ENCODE measurements around the gene OR52J3. TPM values are rescaled to one million over a fixed set of nuclear protein-coding genes. Genes with fewer than 3 reads are reported as not detected.

The OR52J3 gene
- total and polyA plus RNA-seq, 8 donors, result not detected

- Histone ChIP-seq H3K4me1 (no peaks in the 10 kb centered on the region), H3K9me3 (no peaks in the 10 kb centered on the region), H3K27ac (no peak overlapping the region), H3K4me3 (no peak overlapping the region), H3K36me3 (no peaks in the 10 kb centered on the region), H3K27me3 (no peaks in the 10 kb centered on the region)
- no peak for DNase-seq
- 81 to 94% (median 87%) methylated on average over 1 of the region's 1 CpG for whole genome bisulfite sequencing, 5 donors
- TF ChIP-seq POLR2AphosphoS5 (IDR thresholded peaks at IDR 0.05) (no peak), EP300 (IDR thresholded peaks at IDR 0.05) (no peak)
- intact Hi-C loops (cut with DNase I; ENCODE audit: low total_unique reads), result no loop called here
Observed at GRCh38 chr11:5013012-5013411, 33.3 kb upstream of the OR52J3 start.

GRCh38 chr11:5021996-5022395 lies 24.3 kb upstream of the OR52J3 start:
- intact Hi-C loops (cut with DNase I; ENCODE audit: low total_unique reads), result no loop called here
- no peaks in the 10 kb centered on the region for H3K27me3 ChIP-seq
- no peak overlapping the region for H3K4me3 ChIP-seq
- WGBS, 5 donors, result 89 to 96% (median 93%) methylated on average over 2 of the region's 2 CpGs
- H3K9me3 ChIP-seq, result peaks cover 5 to 22% (median 17%) of the 10 kb centered on the region in 4 donors
- no peaks in the 10 kb centered on the region for H3K4me1 ChIP-seq
- DNase-seq, result no peak
- no peak overlapping the region for H3K27ac ChIP-seq
- H3K36me3 ChIP-seq, result no peaks in the 10 kb centered on the region
- TF ChIP-seq EP300 (IDR thresholded peaks at IDR 0.05) (no peak), POLR2AphosphoS5 (IDR thresholded peaks at IDR 0.05) (no peak), POLR2A (IDR thresholded peaks at IDR 0.05) (no peak)
- TF ChIP-seq, protein P1, sequence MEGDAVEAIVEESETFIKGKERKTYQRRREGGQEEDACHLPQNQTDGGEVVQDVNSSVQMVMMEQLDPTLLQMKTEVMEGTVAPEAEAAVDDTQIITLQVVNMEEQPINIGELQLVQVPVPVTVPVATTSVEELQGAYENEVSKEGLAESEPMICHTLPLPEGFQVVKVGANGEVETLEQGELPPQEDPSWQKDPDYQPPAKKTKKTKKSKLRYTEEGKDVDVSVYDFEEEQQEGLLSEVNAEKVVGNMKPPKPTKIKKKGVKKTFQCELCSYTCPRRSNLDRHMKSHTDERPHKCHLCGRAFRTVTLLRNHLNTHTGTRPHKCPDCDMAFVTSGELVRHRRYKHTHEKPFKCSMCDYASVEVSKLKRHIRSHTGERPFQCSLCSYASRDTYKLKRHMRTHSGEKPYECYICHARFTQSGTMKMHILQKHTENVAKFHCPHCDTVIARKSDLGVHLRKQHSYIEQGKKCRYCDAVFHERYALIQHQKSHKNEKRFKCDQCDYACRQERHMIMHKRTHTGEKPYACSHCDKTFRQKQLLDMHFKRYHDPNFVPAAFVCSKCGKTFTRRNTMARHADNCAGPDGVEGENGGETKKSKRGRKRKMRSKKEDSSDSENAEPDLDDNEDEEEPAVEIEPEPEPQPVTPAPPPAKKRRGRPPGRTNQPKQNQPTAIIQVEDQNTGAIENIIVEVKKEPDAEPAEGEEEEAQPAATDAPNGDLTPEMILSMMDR (IDR thresholded peaks at IDR 0.05), result no peak

DNA sequence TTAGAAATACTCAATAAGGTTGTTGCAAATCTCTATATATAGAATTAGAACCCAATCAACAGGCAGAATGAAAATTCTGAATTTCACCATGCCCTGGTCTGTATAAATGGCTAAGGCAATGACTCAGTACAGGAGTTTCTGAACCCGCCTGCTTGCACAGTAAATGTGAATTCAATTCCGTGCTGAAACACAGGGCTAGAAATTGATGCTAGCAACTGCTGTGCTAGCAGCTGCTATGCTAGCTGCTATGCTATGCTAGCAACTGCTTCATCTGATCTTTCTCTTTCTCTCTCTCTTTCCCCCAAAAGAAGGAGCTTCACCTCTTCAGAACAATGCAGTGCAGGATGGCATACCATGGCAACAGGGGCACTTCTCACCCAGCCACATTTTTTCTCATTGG lies 9.7 kb upstream of the OR52J3 start:
- no peak overlapping the region for H3K27ac ChIP-seq
- intact Hi-C loops (cut with DNase I; ENCODE audit: low total_unique reads), result no loop called here
- TF ChIP-seq EP300 (IDR thresholded peaks at IDR 0.05) (no peak), POLR2AphosphoS5 (IDR thresholded peaks at IDR 0.05) (no peak), POLR2A (IDR thresholded peaks at IDR 0.05) (no peak)
- TF ChIP-seq, protein P1 (IDR thresholded peaks at IDR 0.05), result no peak
- H3K27me3 ChIP-seq, result no peaks in the 10 kb centered on the region
- H3K36me3 ChIP-seq, result no peaks in the 10 kb centered on the region
- H3K4me3 ChIP-seq, result no peak overlapping the region
- no peaks in the 10 kb centered on the region for H3K4me1 ChIP-seq
- DNase-seq, result no peak
- 71 to 89% (median 84%) methylated on average over 2 of the region's 2 CpGs for WGBS, 5 donors
- no peaks in the 10 kb centered on the region for H3K9me3 ChIP-seq

GRCh38 chr11:5037926-5038325 lies 8.4 kb upstream of the OR52J3 start:
- no peaks in the 10 kb centered on the region for H3K27me3 ChIP-seq
- H3K4me1 ChIP-seq, result no peaks in the 10 kb centered on the region
- intact Hi-C loops (cut with DNase I; ENCODE audit: low total_unique reads), result no loop called here
- no peaks in the 10 kb centered on the region for H3K9me3 ChIP-seq
- H3K36me3 ChIP-seq, result no peaks in the 10 kb centered on the region
- no peak overlapping the region for H3K27ac ChIP-seq
- H3K4me3 ChIP-seq, result no peak overlapping the region
- 41 to 74% (median 50%) methylated on average over 2 of the region's 2 CpGs for WGBS, 5 donors
- no peak for TF ChIP-seq POLR2AphosphoS5 (IDR thresholded peaks at IDR 0.05)
- TF ChIP-seq POLR2A (IDR thresholded peaks at IDR 0.05), result no peak
- TF ChIP-seq, protein P1 (IDR thresholded peaks at IDR 0.05), result no peak
- TF ChIP-seq EP300 (IDR thresholded peaks at IDR 0.05), result no peak
- DNase-seq, result no peak

DNA sequence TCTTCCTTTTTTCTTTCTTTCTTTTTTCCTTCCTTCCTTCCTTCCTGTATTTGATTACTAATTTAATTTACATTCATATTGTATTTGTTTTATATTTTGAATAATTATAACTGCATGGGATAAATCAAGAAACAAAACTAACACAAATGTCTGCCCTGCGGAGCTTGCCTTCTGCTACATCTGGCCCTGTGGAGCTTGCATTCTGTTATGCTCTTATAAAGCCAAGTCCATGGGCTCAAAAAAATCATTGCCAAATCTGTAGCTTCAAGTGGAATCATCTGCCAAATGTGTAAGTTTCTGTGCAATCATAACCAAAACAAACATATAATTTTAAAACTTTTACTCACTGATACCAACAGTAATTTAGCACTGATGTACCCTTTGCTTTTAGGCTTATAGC lies 8.0 kb upstream of the OR52J3 start:
- intact Hi-C loops (cut with DNase I; ENCODE audit: low total_unique reads), result no loop called here
- no peak for DNase-seq
- no peaks in the 10 kb centered on the region for H3K36me3 ChIP-seq
- no peak overlapping the region for H3K27ac ChIP-seq
- WGBS, 5 donors, result 91 to 97% (median 95%) methylated on average over 1 of the region's 1 CpG
- TF ChIP-seq EP300 (IDR thresholded peaks at IDR 0.05) (no peak), POLR2AphosphoS5 (IDR thresholded peaks at IDR 0.05) (no peak), POLR2A (IDR thresholded peaks at IDR 0.05) (no peak)
- TF ChIP-seq, protein P1 (IDR thresholded peaks at IDR 0.05), result no peak
- no peak overlapping the region for H3K4me3 ChIP-seq
- H3K4me1 ChIP-seq, result no peaks in the 10 kb centered on the region
- no peaks in the 10 kb centered on the region for H3K9me3 ChIP-seq
- no peaks in the 10 kb centered on the region for H3K27me3 ChIP-seq
